Measurements from ENCODE around the gene MT1E. TPM values are rescaled to one million over a fixed set of nuclear protein-coding genes. Genes with fewer than 3 reads are reported as not detected.

MT1E gene
- total RNA-seq, 1 experiment from 2014 or later, result 383 TPM

DNA sequence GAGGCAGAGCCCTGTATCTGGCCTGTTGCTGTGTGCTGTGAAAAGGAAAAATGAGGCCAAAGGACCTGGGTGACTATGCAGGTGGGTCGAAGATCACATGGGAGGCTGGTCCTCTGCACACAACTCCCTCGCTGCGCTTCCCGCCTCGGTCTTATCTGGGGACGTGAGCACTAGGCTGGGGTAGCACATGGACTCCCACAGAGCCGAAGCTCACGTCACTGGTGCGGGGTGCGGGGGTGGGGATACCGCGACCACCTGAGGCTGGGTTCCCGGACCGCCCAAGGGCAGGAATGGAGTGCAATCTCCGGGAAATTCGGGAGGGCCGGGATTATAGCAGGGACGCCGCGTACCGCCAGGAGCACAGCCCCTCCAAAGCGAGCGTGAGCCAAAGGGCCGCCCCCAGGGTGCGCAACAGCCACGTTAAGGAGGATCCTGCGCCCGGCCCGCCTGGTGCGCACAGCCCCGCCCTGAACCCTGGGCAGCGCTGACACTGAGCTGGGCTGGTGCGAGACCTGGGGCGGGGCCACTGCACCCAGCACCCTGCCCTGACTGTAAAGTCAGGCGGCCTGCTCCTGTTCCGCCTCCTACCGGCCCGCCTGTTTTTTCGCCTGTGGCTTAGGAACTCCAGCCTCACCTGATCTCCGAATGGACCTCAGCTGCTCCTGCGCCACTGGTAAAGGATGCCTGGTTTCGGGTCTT is 17.6 kb downstream of the MT1E start (continued):
- TF ChIP-seq, protein P1, sequence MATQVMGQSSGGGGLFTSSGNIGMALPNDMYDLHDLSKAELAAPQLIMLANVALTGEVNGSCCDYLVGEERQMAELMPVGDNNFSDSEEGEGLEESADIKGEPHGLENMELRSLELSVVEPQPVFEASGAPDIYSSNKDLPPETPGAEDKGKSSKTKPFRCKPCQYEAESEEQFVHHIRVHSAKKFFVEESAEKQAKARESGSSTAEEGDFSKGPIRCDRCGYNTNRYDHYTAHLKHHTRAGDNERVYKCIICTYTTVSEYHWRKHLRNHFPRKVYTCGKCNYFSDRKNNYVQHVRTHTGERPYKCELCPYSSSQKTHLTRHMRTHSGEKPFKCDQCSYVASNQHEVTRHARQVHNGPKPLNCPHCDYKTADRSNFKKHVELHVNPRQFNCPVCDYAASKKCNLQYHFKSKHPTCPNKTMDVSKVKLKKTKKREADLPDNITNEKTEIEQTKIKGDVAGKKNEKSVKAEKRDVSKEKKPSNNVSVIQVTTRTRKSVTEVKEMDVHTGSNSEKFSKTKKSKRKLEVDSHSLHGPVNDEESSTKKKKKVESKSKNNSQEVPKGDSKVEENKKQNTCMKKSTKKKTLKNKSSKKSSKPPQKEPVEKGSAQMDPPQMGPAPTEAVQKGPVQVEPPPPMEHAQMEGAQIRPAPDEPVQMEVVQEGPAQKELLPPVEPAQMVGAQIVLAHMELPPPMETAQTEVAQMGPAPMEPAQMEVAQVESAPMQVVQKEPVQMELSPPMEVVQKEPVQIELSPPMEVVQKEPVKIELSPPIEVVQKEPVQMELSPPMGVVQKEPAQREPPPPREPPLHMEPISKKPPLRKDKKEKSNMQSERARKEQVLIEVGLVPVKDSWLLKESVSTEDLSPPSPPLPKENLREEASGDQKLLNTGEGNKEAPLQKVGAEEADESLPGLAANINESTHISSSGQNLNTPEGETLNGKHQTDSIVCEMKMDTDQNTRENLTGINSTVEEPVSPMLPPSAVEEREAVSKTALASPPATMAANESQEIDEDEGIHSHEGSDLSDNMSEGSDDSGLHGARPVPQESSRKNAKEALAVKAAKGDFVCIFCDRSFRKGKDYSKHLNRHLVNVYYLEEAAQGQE (IDR thresholded peaks at IDR 0.05; ENCODE audit: low read depth), result no peak
- no peak for TF ChIP-seq ZFX (IDR thresholded peaks at IDR 0.05)

DNA sequence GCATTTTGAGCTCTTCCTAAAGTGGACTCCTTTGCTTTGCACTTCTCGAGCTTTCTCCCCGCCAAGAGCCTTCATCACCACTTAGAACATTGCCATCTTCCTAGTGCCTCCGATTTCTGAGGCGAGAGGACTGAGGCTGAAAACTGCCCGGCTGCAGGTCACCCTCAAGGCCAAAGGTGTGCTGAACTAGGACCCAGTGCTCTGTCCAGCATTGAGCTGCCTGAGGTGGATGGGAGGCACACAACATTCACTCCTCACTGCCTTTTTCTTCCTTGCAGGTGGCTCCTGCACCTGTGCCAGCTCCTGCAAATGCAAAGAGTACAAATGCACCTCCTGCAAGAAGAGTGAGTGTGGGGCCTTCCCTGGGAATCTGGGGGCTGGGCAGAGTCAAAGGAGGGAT is 18.3 kb downstream of the MT1E start:
- POLR2A ChIA-PET, result interaction anchor here (0.8 to 2.8 kb wide), 8 partner anchors 9 to 35 kb away, joined by 3 to 47 read pairs (median 4); partner anchors contain the start of genes MT1E and MT2A
- peak overlapping the region; percentile 43; the same call in 1 of the 2 replicates for H3K9ac ChIP-seq (ENCODE audit: low read length)

More for the DNA sequence above, 18.3 kb downstream of the MT1E start:
- no peaks in the 10 kb centered on the region for H3K9me3 ChIP-seq (ENCODE audit: control insufficient read depth in 1 of 2, insufficient read depth in 1 of 2, low read depth in 1 of 2, low read length in 2 of 2)
- TF ChIP-seq CEBPB (IDR thresholded peaks at IDR 0.05; ENCODE audit: low read depth), result no peak
- TF ChIP-seq TCF7L2 (IDR thresholded peaks at IDR 0.05; ENCODE audit: borderline replicate concordance, extremely low read depth, insufficient read depth, insufficient read length), result no peak
- TF ChIP-seq JUND (IDR thresholded peaks at IDR 0.05), result no peak
- TF ChIP-seq, protein P2, sequence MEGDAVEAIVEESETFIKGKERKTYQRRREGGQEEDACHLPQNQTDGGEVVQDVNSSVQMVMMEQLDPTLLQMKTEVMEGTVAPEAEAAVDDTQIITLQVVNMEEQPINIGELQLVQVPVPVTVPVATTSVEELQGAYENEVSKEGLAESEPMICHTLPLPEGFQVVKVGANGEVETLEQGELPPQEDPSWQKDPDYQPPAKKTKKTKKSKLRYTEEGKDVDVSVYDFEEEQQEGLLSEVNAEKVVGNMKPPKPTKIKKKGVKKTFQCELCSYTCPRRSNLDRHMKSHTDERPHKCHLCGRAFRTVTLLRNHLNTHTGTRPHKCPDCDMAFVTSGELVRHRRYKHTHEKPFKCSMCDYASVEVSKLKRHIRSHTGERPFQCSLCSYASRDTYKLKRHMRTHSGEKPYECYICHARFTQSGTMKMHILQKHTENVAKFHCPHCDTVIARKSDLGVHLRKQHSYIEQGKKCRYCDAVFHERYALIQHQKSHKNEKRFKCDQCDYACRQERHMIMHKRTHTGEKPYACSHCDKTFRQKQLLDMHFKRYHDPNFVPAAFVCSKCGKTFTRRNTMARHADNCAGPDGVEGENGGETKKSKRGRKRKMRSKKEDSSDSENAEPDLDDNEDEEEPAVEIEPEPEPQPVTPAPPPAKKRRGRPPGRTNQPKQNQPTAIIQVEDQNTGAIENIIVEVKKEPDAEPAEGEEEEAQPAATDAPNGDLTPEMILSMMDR (IDR thresholded peaks at IDR 0.05 in 2 of 3, conservative IDR thresholded peaks at IDR 0.05 in 1 of 3; ENCODE audit: borderline replicate concordance in 1 of 3, insufficient read depth in 1 of 3, low read depth in 2 of 3, low read length in 2 of 3), result no peak
- TF ChIP-seq ZNF274 (IDR thresholded peaks at IDR 0.05; ENCODE audit: low read depth, low read length), result no peak
- no peak for TF ChIP-seq SRF (IDR thresholded peaks at IDR 0.05; ENCODE audit: low read depth)
- TF ChIP-seq ELF1 (IDR thresholded peaks at IDR 0.05; ENCODE audit: borderline replicate concordance, low read depth), result no peak
- TF ChIP-seq, protein P3, sequence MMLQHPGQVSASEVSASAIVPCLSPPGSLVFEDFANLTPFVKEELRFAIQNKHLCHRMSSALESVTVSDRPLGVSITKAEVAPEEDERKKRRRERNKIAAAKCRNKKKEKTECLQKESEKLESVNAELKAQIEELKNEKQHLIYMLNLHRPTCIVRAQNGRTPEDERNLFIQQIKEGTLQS (IDR thresholded peaks at IDR 0.05), result no peak
- no peak for TF ChIP-seq YY1 (IDR thresholded peaks at IDR 0.05; ENCODE audit: extremely low read depth, insufficient replicate concordance, low read depth, low read length)
- no peak for TF ChIP-seq POLR2A (IDR thresholded peaks at IDR 0.05; ENCODE audit: borderline replicate concordance, extremely low read depth, insufficient read depth, insufficient read length)
- no peak for TF ChIP-seq EZH2phosphoT487 (IDR thresholded peaks at IDR 0.05; ENCODE audit: borderline replicate concordance)
- TF ChIP-seq ZFX (IDR thresholded peaks at IDR 0.05), result no peak
- TF ChIP-seq RAD21 (IDR thresholded peaks at IDR 0.05; ENCODE audit: low read depth), result no peak
- TF ChIP-seq CBX3 (IDR thresholded peaks at IDR 0.05; ENCODE audit: low read depth), result no peak
- no peak for TF ChIP-seq SIN3A (IDR thresholded peaks at IDR 0.05; ENCODE audit: low read depth)
- no peak for TF ChIP-seq SP1 (IDR thresholded peaks at IDR 0.05; ENCODE audit: low read depth)
- TF ChIP-seq EZH2 (IDR thresholded peaks at IDR 0.05), result no peak
- peaks cover 11 to 21% of the 10 kb centered on the region in 2 experiments for H3K4me1 ChIP-seq (ENCODE audit: control insufficient read depth in 1 of 2, insufficient read depth in 2 of 2, low read length in 2 of 2)
- H3K27ac ChIP-seq (ENCODE audit: low read depth, low read length), result no peak overlapping the region
- ChIA-PET RAD21 (ENCODE audit: low non-redundant PET in 1 of 2, low total read pairs in 2 of 2, uncharacterized antibody in 2 of 2, unreplicated experiment in 2 of 2) (interaction anchor here (0.8 to 1.1 kb wide), 2 partner anchors 17 to 58 kb away, joined by 4 to 5 read pairs; no protein-coding TSS in a partner anchor), CTCF (interaction anchor here (0.6 to 2.4 kb wide), 8 partner anchors 13 to 1565 kb away, joined by 3 to 11 read pairs (median 3); no protein-coding TSS in a partner anchor)
- no peaks in the 10 kb centered on the region for H3K27me3 ChIP-seq (ENCODE audit: insufficient read depth, low read length)
- ATAC-seq, result no peak
- no peaks in the 10 kb centered on the region for H3K36me3 ChIP-seq (ENCODE audit: control insufficient read depth in 1 of 2, insufficient read depth in 2 of 2, low read length in 2 of 2)
- peak overlapping the region; percentile 17 to 46 for H3K4me3 ChIP-seq (replicated peaks in 1 of 2; ENCODE audit: low read depth in 1 of 2, low read length in 2 of 2)
- DNase-seq (ENCODE audit: low read depth, low spot score), result no peak
- peak overlapping the region; percentile 46 for H2AFZ ChIP-seq (ENCODE audit: low read depth, low read length, poor library complexity, severe bottlenecking)
- peak overlapping the region; percentile 72 for H3K4me2 ChIP-seq (ENCODE audit: low read length)
- H3K9me2 ChIP-seq (ENCODE audit: insufficient read depth), result no peaks in the 10 kb centered on the region
- intact Hi-C loops (cut with micrococcal nuclease), result no loop called here
- BruUV-seq (replicated peaks), result no TSS peak
- H3K79me2 ChIP-seq (ENCODE audit: insufficient read depth, low read length), result no peaks in the 10 kb centered on the region
- H4K20me1 ChIP-seq (ENCODE audit: insufficient read depth), result no peaks in the 10 kb centered on the region
